Effector memory CD4-positive, alpha-beta T cell (primary cell): ENCODE measurements around the gene VEZF1.

Experiments
- DNase-seq, 3 donors: peaks; one replicate each; pipeline ENCODE4 v3.0.0-alpha.2; 2020
- H3K27ac ChIP-seq: 2 replicates; pipeline ENCODE4 v1.7.0; 2013; ENCODE audit warnings: mild to moderate bottlenecking, low read length, moderate library complexity; ENCODE audit not compliant: insufficient read depth, poor library complexity, severe bottlenecking
- H3K27me3 ChIP-seq: replicated peaks from 2 replicates; pipeline ENCODE4 v1.7.0; 2013; ENCODE audit warnings: mild to moderate bottlenecking, low read length; ENCODE audit not compliant: insufficient read depth, control insufficient read depth, poor library complexity, severe bottlenecking
- H3K36me3 ChIP-seq: 2 replicates; pipeline ENCODE4 v1.7.0; 2013; ENCODE audit warnings: mild to moderate bottlenecking, low read length, moderate library complexity; ENCODE audit not compliant: control insufficient read depth, insufficient read depth
- H3K4me1 ChIP-seq: 2 replicates; pipeline ENCODE4 v1.7.0; 2013; ENCODE audit warnings: low read length, mild to moderate bottlenecking; ENCODE audit not compliant: control insufficient read depth, insufficient read depth, poor library complexity, severe bottlenecking
- H3K4me3 ChIP-seq: 2 replicates; pipeline ENCODE4 v1.7.0; 2013; ENCODE audit warnings: low read length, low read depth, mild to moderate bottlenecking; ENCODE audit not compliant: insufficient read depth, poor library complexity, severe bottlenecking
- H3K9me3 ChIP-seq: 2 replicates; pipeline ENCODE4 v1.7.0; 2013; ENCODE audit warnings: mild to moderate bottlenecking, low read length, moderate library complexity; ENCODE audit not compliant: control insufficient read depth

VEZF1 gene

DNA sequence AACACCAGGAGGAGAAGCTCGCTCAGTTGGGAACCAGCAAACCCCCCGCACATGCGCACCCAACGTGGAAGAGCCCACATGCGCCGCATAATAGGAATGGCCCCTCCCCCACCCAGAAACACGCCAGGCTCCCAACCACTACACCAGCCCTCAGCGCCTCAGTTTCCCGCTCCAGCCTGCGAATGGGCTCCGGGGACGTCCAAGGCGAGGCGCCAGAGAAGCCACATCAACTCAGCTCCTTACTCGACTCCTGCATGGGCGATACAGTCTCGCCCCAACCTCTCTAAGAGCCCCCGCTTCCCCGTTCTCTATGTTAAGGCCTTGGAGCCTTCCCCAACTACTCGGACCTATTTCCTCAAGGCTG is 18.5 kb upstream of the VEZF1 start:
- Histone ChIP-seq H3K27ac (peak overlapping the region; percentile 98), H3K4me1 (peaks cover 23% of the 10 kb centered on the region), H3K36me3 (peaks cover 37% of the 10 kb centered on the region), H3K4me3 (peak overlapping the region; percentile 99), H3K27me3 (no peaks in the 10 kb centered on the region), H3K9me3 (no peaks in the 10 kb centered on the region)
- DNase-seq = no peak

DNA sequence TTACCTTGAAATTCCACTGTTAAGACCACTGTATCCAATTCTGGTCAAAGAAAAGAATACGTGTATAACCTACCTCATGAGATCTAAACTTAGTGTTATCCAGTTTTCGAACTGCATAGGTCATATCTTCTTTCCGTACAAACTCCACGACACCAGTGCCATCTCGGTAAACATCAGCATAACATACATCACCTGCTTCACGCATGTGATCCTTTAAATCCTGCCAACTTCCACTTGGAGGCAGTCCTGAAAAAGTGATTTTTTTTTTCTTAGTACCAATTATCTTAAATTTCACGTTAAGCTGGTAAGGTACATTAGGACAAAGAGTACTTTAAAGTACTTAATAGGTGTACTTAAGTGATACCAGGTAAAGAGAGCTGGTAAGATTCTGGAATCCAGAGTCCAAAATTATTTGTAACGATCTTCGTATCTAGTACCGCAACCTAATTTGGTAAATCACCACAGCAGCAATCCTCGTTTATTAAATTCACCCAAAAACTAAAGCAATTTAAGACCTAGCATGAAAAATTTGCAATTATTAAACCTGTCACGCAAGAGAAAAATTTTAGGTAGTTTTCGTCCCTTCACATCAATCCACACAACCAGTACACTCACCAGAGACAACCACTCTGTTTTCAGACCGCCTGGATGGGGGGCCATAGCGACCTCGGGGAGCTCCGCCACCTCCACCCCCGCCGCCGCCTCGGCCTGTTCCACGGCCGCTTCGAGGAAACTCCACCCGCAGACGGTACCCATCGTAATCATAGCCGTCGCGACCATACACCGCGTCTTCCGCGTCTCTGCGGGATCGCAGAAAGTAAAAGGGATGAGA is 17.9 kb upstream of the VEZF1 start:
- H3K27me3 ChIP-seq = no peaks in the 10 kb centered on the region
- peaks cover 37% of the 10 kb centered on the region for H3K36me3 ChIP-seq
- no peaks in the 10 kb centered on the region for H3K9me3 ChIP-seq
- H3K4me1 ChIP-seq = peaks cover 23% of the 10 kb centered on the region
- peak overlapping the region; percentile 98 for H3K27ac ChIP-seq
- DNase-seq = peak; percentile 16 to 48 (median 24)
- H3K4me3 ChIP-seq = peak overlapping the region; percentile 99

DNA sequence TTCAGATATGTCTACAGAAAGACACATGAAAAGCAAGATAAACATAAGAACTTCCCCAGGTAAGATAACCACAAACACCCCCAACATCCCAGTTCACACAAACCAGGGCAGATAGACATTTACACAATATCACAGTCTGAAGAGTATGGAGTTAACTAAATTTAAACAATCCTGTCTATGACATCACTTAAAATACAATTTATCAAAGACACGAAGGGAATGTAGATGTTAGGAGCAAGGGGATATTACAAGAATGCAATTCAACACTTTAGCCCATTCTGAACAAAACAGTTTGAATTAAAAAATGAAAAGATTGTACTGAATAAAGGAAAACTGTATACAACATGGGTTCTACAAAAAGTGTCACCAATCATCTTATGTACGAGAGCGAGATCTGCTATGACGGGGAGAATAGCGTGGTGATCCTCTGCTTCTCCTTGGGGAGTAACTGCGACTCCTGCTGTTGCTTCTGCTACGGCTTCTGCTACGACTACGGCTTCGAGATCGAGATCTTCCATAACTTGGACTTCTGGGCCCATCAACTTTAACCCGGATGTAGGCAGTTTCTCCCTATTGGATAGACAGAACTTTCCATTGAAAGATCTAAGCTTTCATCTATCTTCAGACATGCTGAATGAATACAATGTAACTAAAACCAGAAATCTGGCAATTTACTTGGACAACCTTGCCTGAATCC is 17.1 kb upstream of the VEZF1 start:
- Histone ChIP-seq H3K9me3 (no peaks in the 10 kb centered on the region), H3K27me3 (no peaks in the 10 kb centered on the region), H3K27ac (peak overlapping the region; percentile 98), H3K4me1 (peaks cover 23% of the 10 kb centered on the region), H3K36me3 (peaks cover 37% of the 10 kb centered on the region), H3K4me3 (peak overlapping the region; percentile 99)
- DNase-seq = no peak

DNA sequence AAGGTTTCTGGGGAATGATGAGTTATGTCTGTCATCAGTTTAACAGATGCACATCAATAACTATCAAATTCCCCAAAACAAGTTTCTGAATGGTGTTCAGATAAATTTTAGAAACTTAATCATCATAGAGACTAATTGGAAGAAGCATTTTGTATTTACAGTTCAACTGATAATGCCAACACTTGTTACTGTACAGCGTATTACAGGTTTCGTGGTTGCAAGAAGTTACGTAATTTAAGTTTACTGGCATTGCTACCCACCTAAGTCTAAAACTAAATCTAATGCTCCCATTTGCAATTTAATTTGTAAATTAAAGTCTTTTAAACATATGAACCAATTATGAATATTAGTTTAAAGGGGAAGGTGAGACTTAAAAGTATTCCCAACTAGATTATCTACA is 16.0 kb upstream of the VEZF1 start:
- DNase-seq = no peak
- Histone ChIP-seq H3K4me1 (peaks cover 23% of the 10 kb centered on the region), H3K27ac (no peak overlapping the region)

DNA sequence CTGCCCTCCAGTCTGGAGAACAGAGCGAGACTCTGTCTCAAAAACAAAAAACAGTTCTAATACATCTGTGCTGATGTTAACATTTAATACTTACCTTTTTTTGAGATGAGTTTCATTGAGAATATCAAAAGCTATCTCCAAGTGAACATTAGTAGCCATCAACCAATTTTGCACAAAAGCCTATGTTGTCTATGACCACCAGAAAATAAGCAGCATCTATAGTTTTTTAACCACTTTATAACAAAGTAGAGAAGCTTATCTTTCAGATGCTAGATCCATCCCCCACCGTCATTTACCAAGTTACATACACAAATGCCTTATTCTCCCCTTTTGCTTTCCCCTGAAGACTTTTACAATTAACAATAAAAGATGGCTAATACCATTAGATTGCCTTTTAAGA is 14.9 kb upstream of the VEZF1 start:
- Histone ChIP-seq H3K27me3 (no peaks in the 10 kb centered on the region), H3K4me3 (no peak overlapping the region), H3K36me3 (peaks cover 37% of the 10 kb centered on the region), H3K9me3 (no peaks in the 10 kb centered on the region), H3K27ac (no peak overlapping the region), H3K4me1 (peaks cover 22% of the 10 kb centered on the region)
- DNase-seq = no peak

More for the DNA sequence above, 16.0 kb upstream of the VEZF1 start:
- Histone ChIP-seq H3K36me3 (peaks cover 37% of the 10 kb centered on the region), H3K9me3 (no peaks in the 10 kb centered on the region), H3K4me3 (no peak overlapping the region), H3K27me3 (no peaks in the 10 kb centered on the region)

DNA sequence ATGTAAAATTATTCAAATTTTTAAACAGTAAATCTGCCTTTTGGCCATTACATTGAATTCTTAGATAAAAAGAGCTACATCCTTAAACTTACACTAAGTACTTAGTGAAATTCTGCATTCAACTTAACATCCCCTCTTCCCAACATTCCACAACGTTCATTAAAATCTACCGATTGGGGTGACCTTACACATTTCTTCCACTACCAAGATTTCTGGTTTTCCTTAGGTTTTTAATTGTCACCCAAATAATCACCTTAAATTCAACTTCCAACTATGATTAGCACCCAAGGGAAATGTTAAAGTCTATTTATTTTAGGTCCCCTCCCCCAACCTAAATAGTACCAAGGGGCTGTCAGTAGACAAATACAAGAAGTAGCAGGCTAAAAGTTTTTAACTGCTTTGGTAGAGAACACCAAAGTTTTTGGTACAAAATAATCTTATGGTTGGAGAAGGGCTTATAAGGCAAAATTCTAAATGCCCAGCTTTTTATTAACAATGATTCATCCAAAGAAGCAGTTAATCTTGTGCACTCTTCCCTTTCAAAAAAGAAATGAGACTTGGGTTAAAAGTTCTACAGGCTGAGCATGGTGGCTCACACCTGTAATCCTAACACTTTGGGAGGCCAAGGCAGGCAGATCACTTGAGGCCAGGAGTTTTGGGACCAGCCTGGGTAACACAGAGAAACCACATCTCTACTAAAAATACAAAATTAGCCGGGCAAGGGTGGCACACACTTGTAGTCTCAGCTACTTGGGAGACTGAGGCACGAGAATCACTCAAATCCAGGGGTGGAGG is 14.3 kb upstream of the VEZF1 start:
- Histone ChIP-seq H3K4me1 (peaks cover 19% of the 10 kb centered on the region), H3K9me3 (no peaks in the 10 kb centered on the region), H3K27ac (no peak overlapping the region), H3K36me3 (peaks cover 37% of the 10 kb centered on the region), H3K27me3 (no peaks in the 10 kb centered on the region), H3K4me3 (no peak overlapping the region)
- no peak for DNase-seq

DNA sequence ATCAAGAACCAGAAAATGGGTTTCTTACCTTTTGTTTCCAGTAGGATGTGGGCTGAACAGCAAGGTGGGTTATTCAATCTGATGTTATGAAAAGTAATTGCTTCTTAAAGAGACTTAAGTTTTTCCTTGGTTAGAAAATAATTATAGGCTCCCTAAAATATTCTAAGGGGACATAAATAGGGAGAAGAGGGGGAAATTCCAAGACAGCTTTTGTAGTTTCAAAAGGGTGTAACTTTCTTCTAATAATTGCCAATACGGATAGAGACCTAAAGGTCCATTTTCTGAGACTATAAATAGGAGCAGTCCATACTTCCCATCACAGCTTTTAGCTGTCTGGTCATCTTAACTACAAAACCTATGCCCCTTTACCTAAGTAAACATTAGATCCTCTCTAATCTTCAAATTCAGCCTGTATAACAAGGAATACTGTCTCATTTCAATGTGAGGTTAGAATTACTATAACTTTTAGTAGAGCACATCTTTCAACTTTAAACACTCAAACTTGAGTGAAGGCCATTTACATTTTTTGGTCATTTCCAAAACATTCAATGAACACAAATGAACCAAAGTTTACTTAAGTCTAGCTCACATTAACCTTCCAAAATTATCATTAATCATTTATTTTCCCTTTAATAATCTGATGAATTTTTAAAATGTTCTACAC is 13.5 kb upstream of the VEZF1 start:
- no peaks in the 10 kb centered on the region for H3K9me3 ChIP-seq
- H3K4me3 ChIP-seq = no peak overlapping the region
- DNase-seq = no peak
- H3K4me1 ChIP-seq = peaks cover 19% of the 10 kb centered on the region
- H3K27ac ChIP-seq = no peak overlapping the region
- H3K36me3 ChIP-seq = peaks cover 37% of the 10 kb centered on the region
- H3K27me3 ChIP-seq = no peaks in the 10 kb centered on the region

DNA sequence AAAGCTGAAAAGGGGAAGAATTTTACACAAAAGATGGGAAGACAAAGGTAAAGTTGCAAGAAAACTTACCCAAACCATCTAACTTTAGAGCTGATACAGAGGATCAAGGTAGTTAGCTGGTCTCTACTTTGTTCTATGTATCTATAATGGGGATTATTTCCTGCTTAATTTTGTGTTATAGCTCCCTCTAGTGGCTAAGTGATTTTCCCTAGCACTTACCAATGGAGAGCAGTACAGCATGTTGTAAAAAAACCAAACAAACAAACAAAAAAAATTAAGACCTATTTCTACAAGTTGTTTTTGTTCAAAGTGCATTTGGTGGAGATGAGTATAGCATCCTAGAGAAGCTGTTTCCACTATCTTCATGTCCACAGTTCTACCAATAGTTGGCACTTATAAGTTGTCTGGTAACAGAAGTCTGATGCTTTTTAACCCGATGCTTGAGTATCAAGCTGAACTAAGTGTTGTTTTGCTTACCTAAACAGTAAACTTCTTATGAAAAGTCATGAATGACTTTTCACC is 11.5 kb upstream of the VEZF1 start:
- Histone ChIP-seq H3K36me3 (peaks cover 24% of the 10 kb centered on the region), H3K27ac (no peak overlapping the region), H3K27me3 (no peaks in the 10 kb centered on the region), H3K4me1 (peaks cover 10% of the 10 kb centered on the region), H3K9me3 (no peaks in the 10 kb centered on the region), H3K4me3 (no peak overlapping the region)
- no peak for DNase-seq

DNA sequence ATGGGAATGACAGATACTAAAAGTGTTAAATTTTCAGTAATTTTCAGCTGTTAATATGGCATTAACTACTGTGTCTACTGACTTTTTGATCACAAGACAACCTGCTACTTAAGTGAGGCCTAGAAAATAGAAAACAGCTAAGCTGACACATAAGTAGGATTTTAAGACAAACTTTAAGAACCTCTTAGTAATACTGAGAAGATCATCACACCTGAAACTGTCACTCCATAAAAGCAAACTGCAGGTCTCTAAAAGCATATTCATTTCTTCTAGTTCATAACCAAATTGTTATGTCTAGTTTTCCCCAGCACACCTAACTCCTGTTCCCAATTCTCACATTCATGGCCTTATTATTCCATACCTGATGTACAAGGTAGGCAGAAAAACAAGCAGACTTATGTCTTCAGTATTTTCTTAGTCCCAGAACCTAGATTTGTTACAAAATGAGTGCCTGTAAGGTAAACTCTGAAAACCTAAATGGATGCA is 11.0 kb upstream of the VEZF1 start:
- H3K4me3 ChIP-seq = no peak overlapping the region
- H3K27me3 ChIP-seq = no peaks in the 10 kb centered on the region
- peaks cover 7% of the 10 kb centered on the region for H3K4me1 ChIP-seq
- DNase-seq = no peak
- H3K27ac ChIP-seq = no peak overlapping the region
- peaks cover 19% of the 10 kb centered on the region for H3K36me3 ChIP-seq
- no peaks in the 10 kb centered on the region for H3K9me3 ChIP-seq
